ENCODE results near the gene PITPNM2. TPM values are rescaled to one million over a fixed set of nuclear protein-coding genes. Genes with fewer than 3 reads are reported as not detected.
A peak's percentile ranks its signal among the peaks of the same experiment; 100 is the strongest.

Gene PITPNM2
- total RNA-seq, 3 donors from 2014 or later (not counting 1 experiment from before 2014, with no cell fraction given): 38.9 to 94.6 (median 42.5) TPM

GRCh38 chr12:123114304-123115083 is 36.4 kb downstream of the PITPNM2 start:
- 91% methylated on average over 13 of the region's 13 CpGs for WGBS (ENCODE audit: insufficient coverage)
- Mint-ChIP-seq H3K36me3 (no peaks in the 10 kb centered on the region), H3K27me3 (ENCODE audit: low read depth in 2 of 2) (no peaks in the 10 kb centered on the region), H3K4me3 (no peak overlapping the region), H3K9me3 (no peaks in the 10 kb centered on the region), H3K27ac (no peak overlapping the region), H3K4me1 (peaks cover 26 to 42% of the 10 kb centered on the region in 2 donors)
- TF ChIP-seq, protein P1, sequence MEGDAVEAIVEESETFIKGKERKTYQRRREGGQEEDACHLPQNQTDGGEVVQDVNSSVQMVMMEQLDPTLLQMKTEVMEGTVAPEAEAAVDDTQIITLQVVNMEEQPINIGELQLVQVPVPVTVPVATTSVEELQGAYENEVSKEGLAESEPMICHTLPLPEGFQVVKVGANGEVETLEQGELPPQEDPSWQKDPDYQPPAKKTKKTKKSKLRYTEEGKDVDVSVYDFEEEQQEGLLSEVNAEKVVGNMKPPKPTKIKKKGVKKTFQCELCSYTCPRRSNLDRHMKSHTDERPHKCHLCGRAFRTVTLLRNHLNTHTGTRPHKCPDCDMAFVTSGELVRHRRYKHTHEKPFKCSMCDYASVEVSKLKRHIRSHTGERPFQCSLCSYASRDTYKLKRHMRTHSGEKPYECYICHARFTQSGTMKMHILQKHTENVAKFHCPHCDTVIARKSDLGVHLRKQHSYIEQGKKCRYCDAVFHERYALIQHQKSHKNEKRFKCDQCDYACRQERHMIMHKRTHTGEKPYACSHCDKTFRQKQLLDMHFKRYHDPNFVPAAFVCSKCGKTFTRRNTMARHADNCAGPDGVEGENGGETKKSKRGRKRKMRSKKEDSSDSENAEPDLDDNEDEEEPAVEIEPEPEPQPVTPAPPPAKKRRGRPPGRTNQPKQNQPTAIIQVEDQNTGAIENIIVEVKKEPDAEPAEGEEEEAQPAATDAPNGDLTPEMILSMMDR (IDR thresholded peaks at IDR 0.05): no peak
- DNase-seq (peak in 1 of 2 donors; percentile 21), ATAC-seq (no peak)
- Histone ChIP-seq H3K27me3 (ENCODE audit: control insufficient read depth, insufficient read depth, low read length) (no peaks in the 10 kb centered on the region), H3K27ac (ENCODE audit: low read length) (peak overlapping the region; percentile 14), H3K36me3 (ENCODE audit: control insufficient read depth, insufficient read depth, low read length) (no peaks in the 10 kb centered on the region), H3K4me1 (ENCODE audit: control insufficient read depth, insufficient read depth, low read length) (peaks cover 41% of the 10 kb centered on the region), H3K9me3 (ENCODE audit: control insufficient read depth, insufficient read depth, low read length) (no peaks in the 10 kb centered on the region), H3K4me3 (ENCODE audit: low read length) (no peak overlapping the region)
- intact Hi-C loops (cut with micrococcal nuclease): loop anchor here (5.0 kb wide), 1 partner anchor 118 kb away; the partner anchor contains the start of genes MPHOSPH9 and MTRFR

- Mint-ChIP-seq H3K4me3 (no peak overlapping the region), H3K9me3 (no peaks in the 10 kb centered on the region), H3K4me1 (peaks cover 34 to 44% of the 10 kb centered on the region in 2 donors), H3K27ac (no peak overlapping the region), H3K36me3 (no peaks in the 10 kb centered on the region), H3K27me3 (ENCODE audit: low read depth in 2 of 2) (no peaks in the 10 kb centered on the region)
- no peaks in the 10 kb centered on the region for H3K27me3 ChIP-seq (ENCODE audit: control insufficient read depth, insufficient read depth, low read length)
- H3K4me1 ChIP-seq (ENCODE audit: control insufficient read depth, insufficient read depth, low read length): peaks cover 53% of the 10 kb centered on the region
- H3K4me3 ChIP-seq (ENCODE audit: low read length): no peak overlapping the region
- no peak overlapping the region for H3K27ac ChIP-seq (ENCODE audit: low read length)
- no peaks in the 10 kb centered on the region for H3K36me3 ChIP-seq (ENCODE audit: control insufficient read depth, insufficient read depth, low read length)
- no peak for ATAC-seq
- WGBS (ENCODE audit: insufficient coverage): 88% methylated on average over 8 of the region's 8 CpGs
- TF ChIP-seq, protein P1 (IDR thresholded peaks at IDR 0.05): no peak
- intact Hi-C loops (cut with micrococcal nuclease): loop anchor here (5.0 kb wide), 1 partner anchor 119 kb away; the partner anchor contains the start of genes MPHOSPH9 and MTRFR
- H3K9me3 ChIP-seq (ENCODE audit: control insufficient read depth, insufficient read depth, low read length): no peaks in the 10 kb centered on the region
- no peak for DNase-seq
Observed at GRCh38 chr12:123113026-123113425, 37.9 kb downstream of the PITPNM2 start.

DNA sequence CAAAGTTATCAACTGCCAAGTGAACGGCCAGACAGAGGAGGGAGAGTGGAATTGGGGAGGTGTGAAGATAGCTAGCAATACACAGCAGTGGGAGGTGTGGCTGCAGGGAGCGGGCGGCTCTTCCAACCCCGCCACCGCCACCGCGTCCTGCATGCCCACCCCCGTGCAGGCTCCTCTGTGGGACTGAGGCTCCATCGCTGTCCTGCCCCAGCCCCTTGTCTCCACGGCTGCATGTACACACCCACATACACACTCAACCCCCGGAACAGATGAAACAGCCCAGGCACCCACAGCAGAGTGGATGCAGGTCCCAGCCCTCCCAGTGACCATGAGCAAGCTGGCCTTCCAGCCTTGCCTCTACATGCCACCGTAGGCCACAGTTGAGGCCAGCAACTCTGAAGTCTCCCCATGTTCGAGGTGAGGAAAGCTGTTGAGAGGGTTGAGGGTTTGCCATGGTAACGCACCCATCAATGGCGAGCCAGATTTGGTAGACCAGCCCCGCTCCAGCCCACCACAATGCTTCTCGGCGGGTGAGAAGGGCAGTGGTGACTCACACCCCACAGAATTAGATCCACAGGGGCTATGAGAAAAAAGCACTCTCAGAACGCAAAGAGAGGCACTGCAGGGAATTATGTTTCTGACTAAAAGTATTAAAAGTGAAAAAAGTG is 39.3 kb downstream of the PITPNM2 start:
- H3K4me1 ChIP-seq (ENCODE audit: control insufficient read depth, insufficient read depth, low read length): peaks cover 67% of the 10 kb centered on the region
- Mint-ChIP-seq H3K4me3 (peak overlapping the region; percentile 70), H3K27me3 (ENCODE audit: low read depth in 2 of 2) (no peaks in the 10 kb centered on the region), H3K27ac (peak overlapping the region; percentile 83 to 92), H3K4me1 (peaks cover 48 to 58% of the 10 kb centered on the region in 2 donors), H3K36me3 (no peaks in the 10 kb centered on the region), H3K9me3 (no peaks in the 10 kb centered on the region)
- intact Hi-C loops (cut with micrococcal nuclease): loop anchor here (5.0 kb wide), 1 partner anchor 121 kb away; the partner anchor contains the start of genes MPHOSPH9 and MTRFR
- no peak overlapping the region for H3K4me3 ChIP-seq (ENCODE audit: low read length)
- DNase-seq (peak; percentile 22 to 53), ATAC-seq (peak; percentile 51 to 88 (median 73))
- H3K9me3 ChIP-seq (ENCODE audit: control insufficient read depth, insufficient read depth, low read length): no peaks in the 10 kb centered on the region
- H3K27me3 ChIP-seq (ENCODE audit: control insufficient read depth, insufficient read depth, low read length): no peaks in the 10 kb centered on the region
- TF ChIP-seq, protein P1 (IDR thresholded peaks at IDR 0.05): no peak
- H3K27ac ChIP-seq (ENCODE audit: low read length): peak overlapping the region; percentile 33
- H3K36me3 ChIP-seq (ENCODE audit: control insufficient read depth, insufficient read depth, low read length): no peaks in the 10 kb centered on the region
- WGBS (ENCODE audit: insufficient coverage): 51% methylated on average over 19 of the region's 19 CpGs
